GM21515 (cell line): Measurements from ENCODE around the gene OR2L8.

Experiments
- ATAC-seq: cut with Tn5 transposase; IDR thresholded peaks from one replicate; pipeline ENCODE4 v1.9.1; 2021; ENCODE audit not compliant: unreplicated experiment

OR2L8 gene, protein sequence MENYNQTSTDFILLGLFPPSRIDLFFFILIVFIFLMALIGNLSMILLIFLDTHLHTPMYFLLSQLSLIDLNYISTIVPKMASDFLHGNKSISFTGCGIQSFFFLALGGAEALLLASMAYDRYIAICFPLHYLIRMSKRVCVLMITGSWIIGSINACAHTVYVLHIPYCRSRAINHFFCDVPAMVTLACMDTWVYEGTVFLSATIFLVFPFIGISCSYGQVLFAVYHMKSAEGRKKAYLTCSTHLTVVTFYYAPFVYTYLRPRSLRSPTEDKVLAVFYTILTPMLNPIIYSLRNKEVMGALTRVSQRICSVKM

DNA sequence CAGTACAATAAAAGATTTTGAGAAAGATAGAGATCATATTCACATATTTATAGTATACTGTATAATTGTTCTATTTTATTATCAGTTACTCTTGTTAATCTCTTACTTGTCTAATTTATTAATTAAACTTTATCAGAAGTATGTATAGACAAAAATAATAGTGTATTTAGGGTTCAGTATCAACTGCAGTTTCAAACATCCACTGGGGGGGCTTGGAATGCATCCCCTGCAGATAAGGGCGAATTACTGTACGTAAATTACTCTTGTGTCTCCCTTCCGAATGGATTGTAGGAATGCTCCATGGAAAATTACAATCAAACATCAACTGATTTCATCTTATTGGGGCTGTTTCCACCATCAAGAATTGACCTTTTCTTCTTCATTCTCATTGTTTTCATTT lies at the start of gene OR2L8:
Gene OR2L8 (plus strand): TSS at position 301 of the 400 bp plus-strand sequence. CDS start 0 bp downstream, at position 301.
- ATAC-seq: no peak

DNA sequence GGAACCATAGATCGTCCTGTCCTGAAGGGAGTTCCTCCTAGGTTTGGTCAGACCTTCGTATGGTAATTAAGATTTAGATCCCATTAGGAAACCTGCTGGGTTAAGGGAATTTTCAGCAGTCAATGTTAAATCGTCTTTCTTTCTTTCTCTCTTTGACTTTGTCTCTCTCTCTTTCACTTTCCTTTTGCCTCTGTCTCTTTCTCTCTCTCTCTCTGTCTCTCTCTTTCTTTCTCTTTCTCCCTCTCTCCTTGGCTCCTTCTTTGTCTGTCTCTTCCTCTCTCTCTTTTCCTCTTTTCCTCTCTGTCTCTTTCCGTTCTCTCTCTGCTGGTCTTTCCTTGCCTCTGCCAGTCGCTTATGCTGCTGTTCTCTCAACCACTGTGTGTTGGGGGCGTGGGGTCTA lies 44.5 kb upstream of the OR2L8 start:
- ATAC-seq: no peak

DNA sequence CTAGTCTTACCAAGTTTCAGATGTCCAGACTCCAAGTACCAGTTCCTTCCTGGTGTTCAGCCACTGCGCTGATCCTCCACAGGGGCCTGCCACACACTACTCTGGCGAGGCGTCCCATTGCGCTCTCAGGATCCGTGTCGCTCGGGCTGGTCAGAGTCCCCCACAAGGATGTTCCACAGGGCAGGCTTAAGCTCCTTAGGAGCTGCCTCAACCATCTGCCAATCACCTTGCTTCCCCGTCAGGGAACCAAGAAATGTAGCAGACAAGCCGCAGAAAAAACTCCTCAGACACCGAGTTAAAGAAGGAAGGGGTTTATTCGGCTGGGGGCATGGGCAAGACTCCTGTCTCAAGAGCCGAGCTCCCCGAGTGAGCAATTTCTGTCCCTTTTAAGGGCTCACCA lies 43.5 kb upstream of the OR2L8 start:
- ATAC-seq: no peak

DNA sequence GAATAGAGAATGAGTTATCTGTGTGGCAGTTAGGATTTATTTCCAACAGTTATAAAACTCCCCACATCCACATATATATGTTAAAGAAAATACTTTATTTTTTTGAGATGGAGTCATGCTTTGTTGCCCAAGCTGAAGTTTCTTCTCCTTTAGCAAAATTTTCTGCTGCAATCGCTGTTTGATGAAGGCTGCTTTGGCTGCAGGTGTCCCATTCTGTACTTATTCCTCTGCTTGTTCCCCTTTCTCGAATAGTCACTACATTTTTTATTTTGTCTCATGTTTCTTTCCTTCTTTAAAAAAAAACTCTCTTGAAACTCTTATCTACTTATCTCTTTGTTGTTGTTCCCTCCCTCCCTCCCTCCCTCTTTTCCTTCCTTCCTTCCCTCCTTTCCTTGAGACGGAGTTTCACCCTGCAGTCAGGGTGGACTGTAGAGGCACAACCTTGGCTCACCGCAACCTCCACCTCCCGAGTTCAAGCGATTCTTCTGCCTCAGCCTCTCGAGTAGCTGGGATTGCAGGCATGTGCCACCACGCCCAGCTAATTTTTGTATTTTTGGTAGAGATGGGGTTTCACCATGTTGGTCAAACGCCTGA lies 42.7 kb upstream of the OR2L8 start:
- ATAC-seq: no peak

DNA sequence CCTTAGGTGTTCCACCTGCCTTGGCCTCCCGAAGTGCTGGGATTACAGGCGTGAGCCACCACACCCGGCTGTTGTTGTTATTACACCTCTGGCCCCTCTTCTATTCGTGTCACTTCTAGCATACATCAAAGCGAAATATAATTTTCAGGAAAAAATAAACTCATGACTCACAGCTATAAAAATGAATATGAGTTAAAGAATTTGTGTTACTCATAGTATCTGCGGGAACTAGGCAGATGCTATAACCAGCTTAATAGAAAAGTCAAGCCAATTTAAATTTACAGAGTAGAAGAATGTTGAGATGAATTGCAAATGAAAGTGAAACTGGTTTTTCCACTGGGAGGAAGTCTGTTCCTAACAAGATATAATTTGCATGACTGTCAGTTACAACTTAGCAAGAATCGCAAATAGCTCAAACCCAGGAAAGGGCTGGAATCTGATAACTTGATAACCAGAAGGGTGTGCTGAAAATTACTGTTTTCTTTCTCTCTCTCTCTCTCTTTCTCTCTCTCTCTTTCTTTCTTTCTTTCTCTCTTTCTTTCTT lies 42.1 kb upstream of the OR2L8 start:
- no peak for ATAC-seq

DNA sequence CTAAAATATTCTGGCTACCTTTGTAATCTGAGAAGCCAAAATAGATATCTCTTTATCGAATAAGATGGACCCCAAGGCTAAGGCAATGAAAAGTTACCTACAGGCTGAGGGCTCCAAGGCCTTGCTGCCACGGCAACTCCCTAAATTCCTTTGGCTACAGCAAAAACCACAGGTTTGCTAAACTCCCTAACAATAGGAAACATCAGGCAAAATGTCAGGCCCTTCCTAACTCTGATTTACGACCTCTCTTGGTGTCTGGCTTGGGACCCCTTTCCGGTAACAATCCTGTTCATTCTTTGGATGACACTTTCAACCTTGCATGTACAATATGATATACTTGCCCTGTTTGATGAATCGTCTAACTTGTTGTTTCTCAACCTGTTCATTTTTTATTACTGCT lies 39.9 kb upstream of the OR2L8 start:
- ATAC-seq: no peak

DNA sequence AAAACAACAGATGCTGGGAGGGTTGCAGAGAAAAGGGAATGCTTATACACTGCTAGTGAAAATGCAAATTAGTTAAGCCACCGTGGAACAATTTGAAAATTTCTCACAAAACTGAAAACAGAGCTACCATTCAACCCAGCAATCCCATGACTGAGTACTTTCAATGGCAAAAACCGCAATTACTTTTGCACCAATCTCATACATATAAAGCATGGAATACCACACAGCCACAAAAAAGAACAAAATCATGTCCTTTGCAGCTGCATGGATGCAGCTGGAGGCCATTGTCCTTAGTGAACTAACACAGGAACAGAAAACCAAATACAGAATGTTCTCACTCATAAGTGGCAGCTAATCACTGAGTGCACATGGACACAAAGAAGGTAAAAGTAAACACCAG lies 34.9 kb upstream of the OR2L8 start:
- no peak for ATAC-seq

DNA sequence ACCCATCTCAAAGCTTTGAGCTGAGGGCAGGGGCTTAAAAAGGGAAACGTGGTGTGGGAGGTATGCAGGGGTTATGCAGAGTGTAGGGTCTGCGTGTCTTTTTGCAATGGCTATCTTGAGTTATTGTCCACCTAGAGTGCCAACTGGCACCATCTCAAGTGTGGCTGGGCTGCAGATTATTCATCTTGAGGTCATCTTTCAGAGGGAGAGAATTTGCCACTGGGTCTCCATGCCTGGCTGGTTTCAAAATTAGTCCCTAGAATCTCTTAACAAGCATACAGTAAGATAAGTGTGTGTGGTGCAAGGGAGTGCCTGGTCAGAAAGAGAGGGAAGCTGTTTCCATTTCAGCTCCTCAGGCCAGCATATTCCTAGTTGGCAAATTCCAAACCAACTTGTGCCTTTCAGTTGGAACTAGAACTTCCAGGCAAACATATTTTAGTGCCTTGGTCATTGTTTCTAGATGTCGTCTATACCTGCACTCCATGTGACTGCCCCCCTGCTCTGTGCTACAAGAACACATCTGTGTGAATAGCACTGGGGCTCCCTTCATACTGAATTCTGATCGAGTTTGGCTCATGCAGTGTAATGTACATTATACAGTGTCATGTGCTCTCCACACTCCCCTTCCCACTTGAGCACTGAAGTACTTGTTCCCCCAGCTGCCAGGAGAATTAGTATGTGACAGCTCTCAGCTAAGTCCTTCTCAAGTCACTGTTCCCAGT lies 33.6 kb upstream of the OR2L8 start:
- no peak for ATAC-seq

DNA sequence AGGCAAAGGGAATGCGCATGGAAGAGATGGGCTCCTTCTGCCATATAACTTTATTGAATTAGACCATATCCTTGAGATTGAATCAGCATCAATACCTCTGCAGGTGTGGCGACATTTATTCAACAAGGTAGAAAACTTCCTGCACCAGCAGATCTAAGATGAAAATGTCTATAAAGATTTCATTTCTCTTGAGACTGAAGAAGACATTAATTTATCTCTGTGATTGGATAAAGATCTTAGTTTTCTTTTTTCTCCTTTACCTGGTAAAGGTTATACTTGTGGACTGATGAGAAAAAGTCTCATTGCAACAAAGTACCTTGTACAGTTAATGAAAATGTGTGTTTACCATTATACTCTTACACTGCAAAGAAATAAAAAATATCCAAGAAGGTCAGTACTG lies 28.7 kb upstream of the OR2L8 start, which contains the start of gene OR2T8:
Gene OR2T8 (plus strand): TSS at position 301 of the 400 bp plus-strand sequence. CDS start 766 bp downstream, outside the sequence.
- no peak for ATAC-seq

DNA sequence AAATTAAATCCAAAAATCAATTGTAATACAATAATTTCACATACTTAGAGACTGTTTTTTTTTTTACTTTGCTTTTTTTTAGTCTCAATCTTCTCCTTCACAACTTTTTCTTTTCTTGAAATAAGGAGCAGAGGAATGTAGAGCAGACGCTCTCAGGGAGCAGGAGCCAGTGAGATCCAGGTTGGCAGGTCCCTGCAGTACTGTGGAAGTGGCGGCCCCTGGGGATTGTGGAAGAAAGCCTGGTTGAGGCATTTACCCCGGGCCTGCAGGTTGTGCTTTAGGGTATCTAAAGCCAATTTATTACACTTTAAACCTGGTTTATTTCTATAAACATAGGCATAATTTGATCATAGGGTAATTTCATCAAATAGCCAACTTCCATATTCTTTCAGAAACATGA lies 24.7 kb upstream of the OR2L8 start:
- no peak for ATAC-seq

DNA sequence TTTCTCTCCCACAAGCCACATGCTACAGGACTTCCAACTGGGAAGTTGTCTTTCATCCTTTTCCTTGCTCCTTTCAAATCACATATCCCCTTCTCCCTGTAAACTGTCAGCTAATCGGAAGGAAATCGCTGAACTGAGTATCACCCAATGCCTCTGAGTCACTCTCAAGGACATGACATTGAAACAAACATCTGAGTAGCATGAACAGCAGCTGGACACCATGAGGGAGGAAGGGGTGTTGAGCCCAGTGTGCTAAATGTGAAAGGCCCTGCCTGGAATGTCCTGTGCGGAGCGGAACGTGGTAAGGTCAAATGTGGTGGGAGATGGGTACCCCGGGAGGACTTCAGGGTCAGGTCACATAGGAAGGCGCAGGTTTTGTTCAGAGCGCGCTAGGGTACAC lies 23.8 kb upstream of the OR2L8 start, which contains the start of gene OR2AJ1:
Gene OR2AJ1 (plus strand): TSS at position 22 of the 400 bp plus-strand sequence. CDS start 8,880 bp downstream, outside the sequence.
- no peak for ATAC-seq

DNA sequence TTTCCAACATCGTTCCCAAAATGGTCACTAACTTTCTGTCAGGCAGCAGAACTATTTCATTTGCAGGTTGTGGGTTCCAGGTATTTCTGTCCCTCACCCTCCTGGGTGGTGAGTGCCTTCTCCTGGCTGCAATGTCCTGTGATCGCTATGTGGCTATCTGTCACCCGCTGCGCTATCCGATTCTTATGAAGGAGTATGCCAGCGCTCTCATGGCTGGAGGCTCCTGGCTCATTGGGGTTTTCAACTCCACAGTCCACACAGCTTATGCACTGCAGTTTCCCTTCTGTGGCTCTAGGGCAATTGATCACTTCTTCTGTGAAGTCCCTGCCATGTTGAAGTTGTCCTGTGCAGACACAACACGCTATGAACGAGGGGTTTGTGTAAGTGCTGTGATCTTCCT lies 14.7 kb upstream of the OR2L8 start:
- no peak for ATAC-seq

DNA sequence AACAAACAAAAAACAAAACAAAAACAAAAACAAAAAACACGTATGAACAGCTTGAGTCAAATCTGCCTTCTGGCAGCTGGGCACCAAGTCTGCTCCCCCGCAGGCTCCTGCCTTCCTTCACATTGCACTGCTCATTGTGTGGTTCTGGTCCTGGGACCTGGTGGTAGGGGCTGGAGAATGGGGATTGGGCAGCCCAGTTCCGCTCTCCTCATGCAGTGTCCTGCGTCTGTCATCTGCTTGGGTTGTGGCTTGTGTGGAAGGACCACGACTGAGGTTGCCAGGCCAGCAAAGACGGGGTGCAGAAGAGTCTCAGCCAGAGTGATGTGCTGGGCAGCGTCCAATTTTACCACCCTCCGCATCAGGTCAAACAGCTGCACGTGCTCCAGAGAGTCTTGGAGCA lies 12.9 kb upstream of the OR2L8 start:
- no peak for ATAC-seq

DNA sequence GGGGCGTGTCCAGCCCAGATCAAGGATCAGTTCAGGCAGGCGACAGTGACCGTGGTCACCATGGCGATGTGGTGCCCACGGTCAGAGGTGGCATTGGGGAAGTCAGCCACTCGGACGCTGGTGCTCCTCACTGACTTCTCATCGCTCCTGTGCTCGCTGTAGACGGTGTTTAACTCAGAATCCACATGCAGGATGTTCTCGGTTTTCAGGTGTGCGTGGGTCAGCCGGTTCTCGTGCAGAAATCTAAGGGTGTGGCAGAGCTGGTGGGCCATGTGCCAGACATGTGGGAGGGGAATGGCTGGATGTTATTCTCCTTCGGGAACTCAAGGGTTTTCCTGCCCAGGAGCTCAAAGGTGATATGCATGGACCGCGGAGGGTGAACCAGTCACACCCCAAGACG lies 12.2 kb upstream of the OR2L8 start:
- no peak for ATAC-seq

DNA sequence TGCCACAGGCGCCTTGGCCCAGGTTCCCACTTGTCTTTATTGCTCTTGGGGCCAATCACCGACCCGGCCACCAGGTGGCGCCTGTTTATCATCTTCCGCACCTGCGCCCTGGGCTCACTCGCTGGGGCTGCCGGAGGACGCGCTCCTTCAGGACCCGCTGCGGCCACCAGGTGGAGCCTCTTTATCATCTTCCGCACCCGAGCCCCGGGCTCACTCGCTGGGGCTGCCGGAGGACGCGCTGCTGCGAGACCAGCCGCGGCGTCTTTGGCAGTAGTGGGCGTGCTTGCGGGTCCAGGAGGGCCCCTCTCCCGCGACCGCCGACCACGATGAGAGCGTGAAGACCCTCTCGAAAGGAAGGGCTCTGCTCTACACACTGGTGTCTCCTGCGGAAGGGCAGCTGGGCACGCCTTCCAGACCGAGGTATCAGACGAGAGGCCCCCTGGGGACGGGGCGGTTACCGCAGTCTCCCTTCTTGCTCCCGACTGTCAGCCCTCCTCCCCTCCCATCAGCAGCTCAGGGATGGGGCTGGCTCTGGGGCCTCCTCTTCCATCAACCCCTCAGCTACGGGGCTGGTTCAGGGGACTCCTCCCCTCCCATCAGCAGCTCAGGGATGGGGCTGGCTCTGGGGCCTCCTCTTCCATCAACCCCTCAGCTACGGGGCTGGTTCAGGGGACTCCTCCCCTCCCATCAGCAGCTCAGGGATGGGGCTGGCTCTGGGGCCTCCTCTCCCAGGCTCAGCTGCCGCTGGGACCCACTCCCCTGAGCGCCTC lies 11.5 kb upstream of the OR2L8 start:
- ATAC-seq: peak; percentile 100

DNA sequence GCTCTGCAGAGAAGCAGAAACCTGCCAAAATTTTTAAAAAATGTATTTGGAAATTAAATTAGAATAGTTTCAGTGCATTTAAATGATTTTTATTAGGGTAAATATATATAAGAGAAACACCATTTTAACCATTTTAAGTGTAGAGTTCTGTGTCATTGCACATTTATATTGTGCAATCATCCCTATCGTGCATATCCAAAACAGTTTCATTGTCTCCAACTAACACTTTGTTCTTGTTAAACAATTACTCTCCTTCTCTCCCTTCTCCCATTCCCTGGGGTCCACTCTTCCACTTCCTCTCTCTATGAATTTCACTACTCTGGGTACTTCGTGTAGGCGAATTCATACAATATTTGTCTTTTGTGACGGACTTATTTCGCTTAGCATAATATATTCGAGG lies 6.0 kb upstream of the OR2L8 start:
- no peak for ATAC-seq

DNA sequence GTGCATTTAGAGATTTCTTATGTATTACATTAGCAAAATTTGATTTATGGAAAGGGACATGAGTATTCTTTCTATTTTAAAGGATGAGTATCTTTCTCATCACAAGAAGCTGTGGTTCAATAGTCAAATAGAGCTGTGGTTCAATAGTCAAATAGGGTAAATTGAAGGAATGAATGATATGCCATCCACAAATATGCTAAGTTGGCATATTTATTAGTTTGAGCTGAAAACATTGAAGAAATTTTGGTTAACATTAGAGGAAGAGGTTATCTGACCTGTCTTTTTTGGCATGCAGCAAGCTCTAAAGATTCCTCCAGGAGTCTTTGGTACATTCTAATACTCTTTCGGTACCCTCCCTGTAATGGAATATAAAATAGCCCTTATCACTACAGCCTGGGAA lies 4.8 kb downstream of the OR2L8 start:
- no peak for ATAC-seq

DNA sequence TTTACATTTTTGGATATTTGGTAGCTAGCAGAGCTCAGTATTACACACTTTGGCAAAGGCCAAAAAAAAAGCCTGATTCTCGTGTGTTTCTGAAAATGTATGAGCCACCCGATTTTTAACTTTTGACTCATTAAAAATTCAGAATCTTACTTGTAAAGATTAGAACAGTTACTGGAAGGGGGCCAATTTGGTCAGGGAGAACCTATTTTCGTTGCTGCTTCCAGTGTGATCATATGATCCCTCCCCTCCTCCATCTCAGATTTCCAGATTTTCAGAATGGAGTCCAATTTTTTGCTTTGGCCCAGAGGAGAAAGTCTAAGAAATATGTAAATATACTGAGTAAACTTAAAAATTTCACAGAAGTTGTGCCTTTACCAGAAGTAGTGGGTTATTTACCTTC lies 13.1 kb downstream of the OR2L8 start:
- no peak for ATAC-seq

DNA sequence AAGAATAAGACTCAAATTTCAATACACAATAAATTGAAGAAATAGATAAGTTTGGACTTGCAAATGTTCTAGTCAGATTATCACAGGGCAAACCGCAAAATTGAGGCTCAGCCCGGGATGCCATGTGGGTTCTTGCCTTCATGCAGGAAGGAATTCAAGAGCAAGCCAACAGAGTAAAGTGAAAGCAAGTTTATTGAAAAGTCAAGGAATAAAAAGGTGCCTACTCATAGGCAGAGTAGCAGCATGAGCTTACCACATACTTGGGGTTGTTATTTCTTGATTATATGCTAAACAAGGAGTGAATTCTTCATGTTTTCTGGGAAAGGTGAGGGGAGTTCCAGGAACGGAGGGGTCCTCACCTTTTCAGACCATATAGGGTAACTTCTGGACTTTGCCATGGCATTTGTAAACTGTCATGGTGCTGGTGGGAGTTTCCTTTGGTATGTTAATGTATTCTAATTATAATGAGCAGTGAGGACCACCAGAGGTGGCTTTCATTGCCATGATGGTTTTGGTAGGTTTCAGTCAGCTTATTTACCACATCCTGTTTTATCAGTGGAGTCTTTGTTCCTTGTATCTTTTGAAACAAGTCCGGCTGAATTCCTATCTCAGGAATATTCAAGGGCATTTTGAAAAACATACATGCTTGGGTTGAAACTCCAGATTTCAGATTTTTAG lies 14.4 kb downstream of the OR2L8 start:
- no peak for ATAC-seq

DNA sequence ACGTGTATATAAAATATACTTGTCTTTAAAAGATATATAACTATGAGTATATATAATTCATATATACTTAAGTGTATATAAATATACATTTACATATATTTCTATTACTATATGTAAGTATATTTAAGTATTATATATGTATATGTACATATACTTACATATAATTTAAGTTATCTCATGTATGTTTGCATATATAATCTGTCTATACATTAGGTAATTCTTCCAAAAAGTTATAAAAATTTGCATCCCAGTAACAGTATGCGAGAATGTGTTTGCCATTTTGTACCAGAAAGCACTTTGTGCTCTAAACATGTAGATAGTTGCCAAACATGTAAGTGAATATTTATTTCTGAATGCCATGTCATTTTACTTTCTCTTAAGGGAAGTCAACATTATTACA lies 16.3 kb downstream of the OR2L8 start, which contains the start of gene OR2AK2:
Gene OR2AK2 (plus strand): TSS at position 301 of the 400 bp plus-strand sequence. CDS start 144 bp downstream, outside the sequence.
- ATAC-seq: no peak
